Fibroblast of lung (primary cell): ENCODE measurements around the gene GSTM5. TPM values are rescaled to one million over a fixed set of nuclear protein-coding genes. Genes with fewer than 3 reads are reported as not detected.
"Not testable (repeated sequence)": the region's sequence is repeated elsewhere in the genome, so short reads cannot be mapped to it uniquely, and the experiment has no call there.

Experiments used
- DNase-seq, 2 donors: peaks; one replicate each; pipeline versions ENCODE4 v3.0.0 to v3.0.0-alpha.2; 2010; ENCODE audit warnings: low read depth in 2 of 2
- H2AFZ ChIP-seq: 2 replicates; pipeline ENCODE4 v1.5.1; 2012; ENCODE audit warnings: low read length, control low read depth, inconsistent platforms
- H3K27ac ChIP-seq: 2 replicates; pipeline ENCODE4 v1.5.1; 2011; ENCODE audit warnings: low read length, control low read depth; ENCODE audit not compliant: insufficient read depth
- H3K27me3 ChIP-seq: 2 replicates; pipeline ENCODE4 v1.5.1; 2011; ENCODE audit warnings: mild to moderate bottlenecking, low read length; ENCODE audit not compliant: control insufficient read depth, insufficient read depth
- H3K36me3 ChIP-seq: 2 replicates; pipeline ENCODE4 v1.5.1; 2011; ENCODE audit warnings: low read length; ENCODE audit not compliant: control insufficient read depth, insufficient read depth
- H3K4me1 ChIP-seq: 2 replicates; pipeline ENCODE4 v1.5.1; 2011; ENCODE audit warnings: low read length; ENCODE audit not compliant: control insufficient read depth, insufficient read depth; ENCODE audit errors: extremely low read depth
- H3K4me2 ChIP-seq: 2 replicates; pipeline ENCODE4 v1.5.1; 2011; ENCODE audit warnings: low read length, control low read depth; ENCODE audit not compliant: insufficient read depth; ENCODE audit errors: extremely low read depth
- H3K4me3 ChIP-seq, 4 experiments: fragments of 200-600 bp in 1 of 4; sonication (generic) in 1 of 4; replicated peaks in 1 of 4; 2 replicates each; pipeline ENCODE4 v1.5.1; 2011 to 2016; ENCODE audit warnings: low read length in 4 of 4, low read depth in 3 of 4, mild to moderate bottlenecking in 3 of 4, control low read depth in 2 of 4, inconsistent platforms in 1 of 4, mixed read lengths in 1 of 4; ENCODE audit not compliant: insufficient read depth in 1 of 4; ENCODE audit errors: control extremely low read depth in 1 of 4
- H3K79me2 ChIP-seq: 2 replicates; pipeline ENCODE4 v1.5.1; 2012; ENCODE audit warnings: mild to moderate bottlenecking, low read length, inconsistent platforms; ENCODE audit not compliant: control insufficient read depth, insufficient read depth
- H3K9ac ChIP-seq: 2 replicates; pipeline ENCODE4 v1.5.1; 2011; ENCODE audit warnings: mild to moderate bottlenecking, low read length, control low read depth; ENCODE audit not compliant: insufficient read depth
- H3K9me3 ChIP-seq: 2 replicates; pipeline ENCODE4 v1.5.1; 2012; ENCODE audit warnings: low read depth, low read length; ENCODE audit not compliant: control insufficient read depth, insufficient read depth
- H4K20me1 ChIP-seq: 2 replicates; pipeline ENCODE4 v1.5.1; 2011; ENCODE audit warnings: low read length; ENCODE audit not compliant: control insufficient read depth, insufficient read depth; ENCODE audit errors: extremely low read depth
- CTCF ChIP-seq, 2 donors: IDR thresholded peaks in 1 of 2; conservative IDR thresholded peaks in 1 of 2; 1 replicate in 1 of 2; 2 replicates in 1 of 2; pipeline ENCODE4 v1.5.1; 2011 to 2012; ENCODE audit warnings: low read length in 2 of 2, control low read depth in 1 of 2, inconsistent platforms in 1 of 2, low read depth in 1 of 2, mild to moderate bottlenecking in 1 of 2
- EZH2 ChIP-seq: IDR thresholded peaks from 2 replicates; pipeline ENCODE4 v1.5.1; 2012; ENCODE audit warnings: low read length, control low read depth, mild to moderate bottlenecking; ENCODE audit errors: missing control alignments
- polyA plus RNA-seq, 2 donors: library from polyadenylated mRNA; depleted of rRNA in 1 of 2; stranded (reverse) in 1 of 2; unstranded in 1 of 2; fragments of >200 nt; gene quantifications; 2 replicates each; pipeline ENCODE4 v1.2.1, GENCODE V29; 2011 to 2012; ENCODE audit warnings: missing spikeins in 1 of 2
- total RNA-seq: library from RNA; depleted of rRNA; stranded (reverse); fragments of >200 nt; gene quantifications from 2 replicates; pipeline ENCODE4 v1.2.1, GENCODE V29; 2014

The GSTM5 gene
- total and polyA plus RNA-seq, 2 donors (not counting 1 experiment from before 2014, with no cell fraction given): 6.1 to 21.6 TPM

DNA sequence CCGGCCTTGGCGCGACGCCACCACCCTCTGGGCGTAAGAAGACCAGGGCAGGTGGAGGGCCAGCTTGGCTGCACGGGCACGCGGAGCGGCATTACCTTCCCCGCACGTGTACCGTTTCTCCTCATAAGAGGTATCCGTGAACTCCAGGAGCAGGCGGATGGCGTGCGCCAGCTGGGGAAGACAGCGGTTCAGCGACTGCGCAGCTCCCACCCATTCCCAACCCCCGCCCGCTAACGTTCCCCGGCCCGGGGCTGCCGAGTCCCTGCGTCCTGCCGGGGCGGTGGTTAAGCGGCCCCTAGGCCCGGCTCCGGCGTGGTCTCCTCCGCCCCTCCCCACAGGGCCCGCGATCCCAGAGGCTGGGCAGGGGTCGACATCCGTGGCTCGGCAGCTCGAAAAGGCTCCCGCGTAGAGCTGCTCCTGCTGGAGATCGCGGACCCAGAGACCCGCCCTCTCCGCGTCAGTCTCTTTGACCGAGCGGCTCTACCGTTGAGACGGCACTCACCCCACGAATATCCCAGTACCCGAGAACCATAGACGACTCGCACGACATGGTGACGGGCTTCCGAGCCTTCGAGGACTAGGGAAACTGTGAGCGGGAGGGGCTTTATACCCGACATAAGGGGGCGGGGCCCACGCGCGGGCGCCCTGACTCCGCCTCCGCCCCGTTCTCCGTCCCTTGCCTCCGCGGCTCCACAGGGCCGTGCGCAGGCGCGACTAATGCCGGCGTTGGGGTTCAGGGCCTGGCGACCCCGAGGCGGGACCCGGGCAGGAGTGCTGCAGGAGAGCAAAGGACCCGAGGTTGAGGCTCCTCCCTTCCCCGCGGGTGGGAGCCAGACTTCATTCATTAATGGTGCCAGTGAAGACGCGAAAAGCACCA lies 27.9 kb downstream of the GSTM5 start:
- peaks cover 2% of the 10 kb centered on the region for H3K4me1 ChIP-seq
- H4K20me1 ChIP-seq: no peaks in the 10 kb centered on the region
- peak; percentile 60 to 69 for DNase-seq
- H2AFZ ChIP-seq: peak overlapping the region; percentile 92
- peak overlapping the region; percentile 70 for H3K9ac ChIP-seq
- H3K27me3 ChIP-seq: peaks cover 8% of the 10 kb centered on the region
- TF ChIP-seq EZH2 (no peak), CTCF (conservative IDR thresholded peaks at IDR 0.05 in 1 of 2, IDR thresholded peaks at IDR 0.05 in 1 of 2; ENCODE audit: low read depth in 1 of 2, low read length in 2 of 2) (no peak)
- H3K9me3 ChIP-seq: no peaks in the 10 kb centered on the region
- H3K36me3 ChIP-seq: no peaks in the 10 kb centered on the region
- peak overlapping the region; percentile 64 for H3K27ac ChIP-seq
- peak overlapping the region; percentile 89 for H3K4me2 ChIP-seq
- H3K79me2 ChIP-seq: no peaks in the 10 kb centered on the region
- peak overlapping the region; percentile 72 to 86 (median 75) for H3K4me3 ChIP-seq

- H3K9ac ChIP-seq: peak within 1 kb of the TSS; percentile 70
- no peaks in the 10 kb centered on the region for H3K79me2 ChIP-seq
- peaks cover 2% of the 10 kb centered on the region for H3K4me1 ChIP-seq
- TF ChIP-seq CTCF (conservative IDR thresholded peaks at IDR 0.05 in 1 of 2, IDR thresholded peaks at IDR 0.05 in 1 of 2; ENCODE audit: low read depth in 1 of 2, low read length in 2 of 2): no peak
- TF ChIP-seq EZH2: no peak
- H3K36me3 ChIP-seq: no peaks in the 10 kb centered on the region
- no peaks in the 10 kb centered on the region for H4K20me1 ChIP-seq
- DNase-seq: no peak
- H3K27me3 ChIP-seq: peaks cover 8% of the 10 kb centered on the region
- H3K4me3 ChIP-seq: peak within 1 kb of the TSS; percentile 72 to 86 (median 75)
- H3K27ac ChIP-seq: peak within 1 kb of the TSS; percentile 64
- H3K4me2 ChIP-seq: peak within 1 kb of the TSS; percentile 89
- no peaks in the 10 kb centered on the region for H3K9me3 ChIP-seq
- H2AFZ ChIP-seq: peak within 1 kb of the TSS; percentile 92
Measured at GRCh38 chr1:109740615-109741373, 28.7 kb downstream of the GSTM5 start, which contains the start of gene GSTM3. Gene GSTM3 (minus strand): TSS chr1:109741038. CDS start chr1:109740287, 751 bp downstream.

- not testable (repeated sequence) for DNase-seq, H3K9me3 ChIP-seq, H3K4me1 ChIP-seq, H3K4me2 ChIP-seq, H3K79me2 ChIP-seq, H3K36me3 ChIP-seq, H3K4me3 ChIP-seq, H3K9ac ChIP-seq, H2AFZ ChIP-seq, H4K20me1 ChIP-seq, H3K27ac ChIP-seq
- peaks cover 13% of the 10 kb centered on the region for H3K27me3 ChIP-seq
Measured at GRCh38 chr1:109748311-109748710, 36.3 kb downstream of the GSTM5 start.
